BLaER1 (cell line): ENCODE data around the gene TEN1.

Source experiments
- H3K27ac ChIP-seq: shearing (Covaris generic); formaldehyde crosslinking; 2 replicates; pipeline ENCODE4 v1.8.1; 2022
- H3K27me3 ChIP-seq: shearing (Covaris generic); formaldehyde crosslinking; 2 replicates; pipeline ENCODE4 v1.8.1; 2022
- H3K36me3 ChIP-seq: shearing (Covaris generic); formaldehyde crosslinking; 2 replicates; pipeline ENCODE4 v1.8.1; 2022
- H3K4me1 ChIP-seq: shearing (Covaris generic); formaldehyde crosslinking; 2 replicates; pipeline ENCODE4 v1.8.1; 2022
- H3K4me2 ChIP-seq: shearing (Covaris generic); formaldehyde crosslinking; 2 replicates; pipeline ENCODE4 v1.8.1; 2022
- H3K4me3 ChIP-seq: shearing (Covaris generic); formaldehyde crosslinking; 2 replicates; pipeline ENCODE4 v1.8.1; 2022
- H3K9ac ChIP-seq: shearing (Covaris generic); formaldehyde crosslinking; 2 replicates; pipeline ENCODE4 v1.8.1; 2022
- H3K9me3 ChIP-seq: shearing (Covaris generic); formaldehyde crosslinking; 2 replicates; pipeline ENCODE4 v1.8.1; 2022
- H4K20me1 ChIP-seq: shearing (Covaris generic); formaldehyde crosslinking; 2 replicates; pipeline ENCODE4 v1.8.1; 2022
- Cebpa-rat ChIP-seq: shearing (Covaris generic); IDR thresholded peaks from 2 replicates; pipeline ENCODE4 v1.8.1; 2022

TEN1 gene

DNA sequence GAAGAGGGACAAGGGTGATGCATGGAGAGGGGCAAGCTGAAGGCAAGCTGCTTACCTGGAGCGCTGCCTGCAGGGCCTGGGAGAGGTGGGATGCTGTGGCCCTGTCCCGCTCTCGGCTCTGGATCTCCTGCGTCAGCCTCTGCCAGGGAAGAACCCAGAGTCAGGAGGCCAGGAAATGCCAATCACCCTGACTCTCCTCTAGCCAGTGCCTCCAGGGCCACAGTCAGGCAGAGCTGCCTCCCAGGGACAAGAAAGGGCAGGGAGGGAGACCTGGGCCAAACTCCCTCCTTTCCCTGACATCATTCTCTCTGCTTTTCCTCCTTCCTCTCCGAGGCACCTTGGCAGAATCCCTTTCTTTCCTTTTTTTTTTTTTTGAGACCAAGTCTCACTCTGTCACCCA lies 32.9 kb downstream of the TEN1 start:
- no peak overlapping the region for H3K4me2 ChIP-seq
- peaks cover 50% of the 10 kb centered on the region for H3K4me1 ChIP-seq
- no peaks in the 10 kb centered on the region for H4K20me1 ChIP-seq
- H3K4me3 ChIP-seq = no peak overlapping the region
- H3K27ac ChIP-seq = no peak overlapping the region
- H3K27me3 ChIP-seq = no peaks in the 10 kb centered on the region
- TF ChIP-seq Cebpa-rat = no peak
- H3K36me3 ChIP-seq = no peaks in the 10 kb centered on the region
- no peaks in the 10 kb centered on the region for H3K9me3 ChIP-seq
- H3K9ac ChIP-seq = no peak overlapping the region

DNA sequence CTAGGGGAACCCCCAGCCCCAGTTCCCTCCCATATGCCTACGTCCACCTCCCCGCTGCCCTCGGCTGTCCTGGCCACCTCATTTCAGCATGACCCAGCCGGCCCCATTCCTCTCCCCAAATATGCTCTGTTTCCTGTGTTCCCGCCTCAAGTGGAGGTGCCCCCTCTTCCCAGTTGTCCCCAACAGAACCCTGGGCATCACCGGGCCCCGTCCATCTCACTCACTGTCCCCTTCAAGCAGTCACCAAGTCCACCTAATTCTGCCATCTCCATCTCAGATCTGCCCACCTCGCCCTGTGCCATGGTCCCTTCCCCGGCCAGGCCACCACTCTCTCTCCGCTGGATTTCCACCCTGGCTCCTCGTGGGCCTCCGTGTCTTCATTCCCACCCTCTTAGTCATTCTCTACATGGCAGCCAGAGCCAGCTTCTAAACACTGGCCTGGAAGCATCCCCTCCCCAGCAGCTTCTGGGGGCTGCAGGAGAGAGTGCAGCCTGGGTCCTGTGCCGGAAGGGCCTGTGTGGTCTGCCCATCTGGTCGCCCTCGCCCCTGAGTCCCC lies 34.4 kb downstream of the TEN1 start:
- no peak for TF ChIP-seq Cebpa-rat
- Histone ChIP-seq H3K4me2 (no peak overlapping the region), H3K9me3 (no peaks in the 10 kb centered on the region), H3K4me1 (peaks cover 48% of the 10 kb centered on the region), H3K9ac (peak overlapping the region; percentile 38; the same call in 1 of the 2 replicates), H3K27me3 (no peaks in the 10 kb centered on the region), H3K4me3 (no peak overlapping the region), H3K27ac (0 out of 2 replicates have a peak overlapping the region, but pooled peaks have one; percentile 35), H3K36me3 (no peaks in the 10 kb centered on the region), H4K20me1 (no peaks in the 10 kb centered on the region)

DNA sequence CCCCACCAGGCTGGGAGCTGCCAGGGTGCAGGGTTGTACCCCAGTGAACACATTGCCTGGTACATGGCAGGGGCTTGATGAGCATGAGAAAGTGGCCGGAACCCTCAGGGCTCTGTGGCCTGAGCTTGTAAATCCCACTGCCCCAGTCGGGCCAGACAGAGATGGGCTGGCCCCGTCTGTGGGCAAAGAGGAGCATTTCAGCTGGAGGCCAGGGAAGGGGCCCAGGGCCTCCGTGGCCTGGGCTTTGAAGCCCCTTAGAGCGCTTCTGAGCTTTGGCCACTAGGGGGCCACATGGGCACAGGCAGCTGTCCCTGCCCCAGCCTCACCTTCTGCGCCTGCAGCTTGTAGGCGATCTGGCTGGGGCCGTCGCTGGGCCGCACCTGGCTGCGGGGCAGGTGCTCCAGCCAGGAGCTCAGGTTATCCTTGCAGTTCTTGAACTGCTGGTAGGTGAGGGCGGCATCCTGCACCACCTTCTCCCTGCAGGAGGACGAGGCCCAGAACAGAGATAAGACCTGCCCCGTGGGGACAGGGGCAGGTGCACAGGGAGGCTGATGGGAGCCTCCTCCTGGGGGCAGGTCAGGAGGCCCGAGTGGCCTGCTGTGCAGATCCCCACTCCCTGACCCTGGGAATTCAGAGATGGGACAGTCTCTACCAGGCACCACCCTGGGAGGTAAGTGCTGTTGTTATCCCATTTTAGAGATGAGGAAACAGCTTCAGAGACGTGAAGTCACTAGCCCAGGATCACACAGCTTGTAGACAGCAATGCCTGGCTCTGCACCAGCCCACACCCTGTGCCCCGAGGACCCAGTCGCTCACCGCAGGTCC lies 35.3 kb downstream of the TEN1 start:
- Histone ChIP-seq H4K20me1 (no peaks in the 10 kb centered on the region), H3K27ac (0 out of 2 replicates have a peak overlapping the region, but pooled peaks have one; percentile 35), H3K27me3 (no peaks in the 10 kb centered on the region), H3K36me3 (no peaks in the 10 kb centered on the region), H3K9me3 (no peaks in the 10 kb centered on the region), H3K4me3 (no peak overlapping the region), H3K9ac (0 out of 2 replicates have a peak overlapping the region, but pooled peaks have one; percentile 38), H3K4me1 (peaks cover 48% of the 10 kb centered on the region), H3K4me2 (peak overlapping the region; percentile 51)
- no peak for TF ChIP-seq Cebpa-rat

GRCh38 chr17:76014925-76015261 lies 35.9 kb downstream of the TEN1 start:
- Histone ChIP-seq H3K36me3 (no peaks in the 10 kb centered on the region), H3K4me3 (no peak overlapping the region), H3K4me1 (peaks cover 48% of the 10 kb centered on the region), H4K20me1 (no peaks in the 10 kb centered on the region), H3K4me2 (no peak overlapping the region), H3K27ac (no peak overlapping the region), H3K27me3 (no peaks in the 10 kb centered on the region), H3K9ac (no peak overlapping the region), H3K9me3 (no peaks in the 10 kb centered on the region)
- no peak for TF ChIP-seq Cebpa-rat

DNA sequence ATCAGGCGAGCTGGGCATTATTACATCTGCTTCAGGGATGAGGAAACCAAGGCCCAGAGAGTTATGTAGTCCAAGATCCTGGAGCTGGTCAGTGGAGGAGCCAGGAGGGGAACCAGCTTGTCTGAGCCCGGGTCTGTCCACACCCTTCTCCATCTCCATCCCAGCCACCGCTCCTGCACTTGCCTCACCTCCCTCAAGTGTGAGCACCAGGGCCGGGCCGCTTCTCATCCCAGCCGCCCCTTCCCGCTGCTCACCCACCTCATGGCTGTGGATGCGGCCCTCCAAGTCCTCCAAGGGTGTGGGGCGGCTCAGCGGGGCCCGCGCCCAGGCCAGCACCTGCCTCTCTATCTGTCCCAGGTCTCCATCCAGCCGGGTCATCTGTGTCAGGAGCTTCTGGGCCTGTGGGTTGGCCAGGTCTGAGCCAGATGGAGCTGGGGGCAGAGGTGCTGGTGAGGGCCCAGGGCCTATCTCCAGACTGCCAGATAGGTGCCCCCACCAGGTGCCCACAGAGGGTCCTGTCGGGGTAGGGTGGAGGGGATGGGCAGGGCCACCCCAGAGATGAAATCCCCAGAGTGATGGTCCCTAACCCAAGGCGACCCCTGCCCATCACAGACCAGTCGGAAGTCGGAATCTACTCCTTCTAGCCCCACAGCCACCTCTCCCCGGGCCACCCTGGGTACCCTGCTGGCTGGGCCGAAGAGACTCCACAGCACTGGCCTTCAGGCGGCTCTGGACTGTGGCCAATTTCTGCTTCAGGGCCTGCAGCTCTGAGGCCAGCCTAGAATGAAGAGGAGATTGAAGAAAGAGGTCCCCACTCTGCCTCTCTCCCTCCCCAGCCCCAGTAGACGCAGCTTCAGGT lies 38.7 kb downstream of the TEN1 start:
- Histone ChIP-seq H3K36me3 (no peaks in the 10 kb centered on the region), H3K4me3 (no peak overlapping the region), H3K9me3 (no peaks in the 10 kb centered on the region), H3K9ac (no peak overlapping the region), H3K27me3 (no peaks in the 10 kb centered on the region), H3K4me1 (peaks cover 61% of the 10 kb centered on the region), H3K27ac (no peak overlapping the region), H4K20me1 (no peaks in the 10 kb centered on the region), H3K4me2 (no peak overlapping the region)
- TF ChIP-seq Cebpa-rat = no peak

GRCh38 chr17:76018340-76018680 lies 39.3 kb downstream of the TEN1 start:
- Histone ChIP-seq H3K4me3 (no peak overlapping the region), H3K9ac (no peak overlapping the region), H3K9me3 (no peaks in the 10 kb centered on the region), H3K36me3 (no peaks in the 10 kb centered on the region), H3K27me3 (no peaks in the 10 kb centered on the region), H3K4me2 (no peak overlapping the region), H3K4me1 (peaks cover 61% of the 10 kb centered on the region), H3K27ac (no peak overlapping the region), H4K20me1 (no peaks in the 10 kb centered on the region)
- no peak for TF ChIP-seq Cebpa-rat

GRCh38 chr17:76018801-76019200 lies 39.8 kb downstream of the TEN1 start:
- Histone ChIP-seq H3K9ac (no peak overlapping the region), H3K27ac (no peak overlapping the region), H3K9me3 (no peaks in the 10 kb centered on the region), H3K4me3 (no peak overlapping the region), H3K4me2 (no peak overlapping the region), H3K4me1 (peaks cover 61% of the 10 kb centered on the region), H3K36me3 (no peaks in the 10 kb centered on the region), H3K27me3 (no peaks in the 10 kb centered on the region), H4K20me1 (no peaks in the 10 kb centered on the region)
- no peak for TF ChIP-seq Cebpa-rat

DNA sequence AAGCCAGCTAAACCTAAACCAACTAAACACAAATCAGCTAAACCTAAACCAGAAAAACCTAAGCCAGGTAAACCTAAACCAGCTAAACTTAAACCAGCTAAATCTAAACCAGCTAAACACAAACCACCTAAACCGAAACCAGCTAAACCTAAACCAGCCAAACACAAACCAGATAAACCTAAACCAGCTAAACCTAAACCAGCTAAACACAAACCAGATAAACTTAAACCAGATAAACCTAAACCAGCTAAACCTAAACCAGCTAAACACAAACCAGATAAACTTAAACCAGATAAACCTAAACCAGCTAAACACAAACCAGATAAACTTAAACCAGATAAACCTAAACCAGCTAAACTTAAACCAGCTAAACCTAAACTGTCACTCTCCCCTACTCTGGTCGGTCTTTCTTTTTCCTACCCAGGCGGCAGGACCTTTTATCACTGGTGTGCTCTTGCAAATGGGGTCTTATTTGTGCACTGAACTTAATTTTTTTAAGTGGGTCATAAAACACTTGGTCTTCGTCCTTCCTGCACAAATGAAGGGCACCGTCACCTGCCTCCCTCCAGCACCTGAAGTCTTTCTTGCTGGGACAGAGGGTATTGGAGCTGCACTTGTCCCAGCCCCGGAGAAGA lies 40.9 kb downstream of the TEN1 start:
- no peak for TF ChIP-seq Cebpa-rat
- Histone ChIP-seq H3K4me3 (no peak overlapping the region), H3K4me1 (peaks cover 49% of the 10 kb centered on the region), H3K27ac (no peak overlapping the region), H3K36me3 (no peaks in the 10 kb centered on the region), H3K9me3 (no peaks in the 10 kb centered on the region), H4K20me1 (no peaks in the 10 kb centered on the region), H3K4me2 (peak overlapping the region; percentile 42; the same call in 1 of the 2 replicates), H3K27me3 (no peaks in the 10 kb centered on the region), H3K9ac (no peak overlapping the region)

DNA sequence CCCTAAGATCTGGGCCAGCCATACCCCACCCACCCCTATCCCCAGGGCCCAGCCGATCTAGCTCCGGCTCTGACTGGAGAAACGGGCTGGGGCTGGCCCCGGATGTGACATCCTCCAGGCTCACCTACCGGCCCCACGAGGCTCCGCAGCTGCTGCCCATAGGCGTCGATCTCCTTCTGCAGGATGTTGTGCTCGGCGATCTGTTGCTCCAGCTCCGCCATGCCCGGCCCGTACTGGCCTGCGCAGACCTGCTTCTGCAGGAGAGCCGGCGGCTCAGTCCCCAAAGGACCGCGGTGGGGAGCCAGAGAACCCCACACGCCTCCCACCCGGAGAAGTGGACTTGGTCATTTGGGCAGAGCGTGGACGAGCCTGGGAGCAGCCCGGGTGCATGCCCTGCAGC lies 43.2 kb downstream of the TEN1 start:
- H3K4me2 ChIP-seq = no peak overlapping the region
- no peaks in the 10 kb centered on the region for H3K36me3 ChIP-seq
- H3K27me3 ChIP-seq = no peaks in the 10 kb centered on the region
- no peak overlapping the region for H3K4me3 ChIP-seq
- no peak for TF ChIP-seq Cebpa-rat
- no peaks in the 10 kb centered on the region for H4K20me1 ChIP-seq
- peaks cover 40% of the 10 kb centered on the region for H3K4me1 ChIP-seq
- no peak overlapping the region for H3K27ac ChIP-seq
- H3K9ac ChIP-seq = no peak overlapping the region
- no peaks in the 10 kb centered on the region for H3K9me3 ChIP-seq
